HG03469 (cell line): Measurements from ENCODE around the gene CBX6.

ENCODE experiments used
- ATAC-seq: cut with Tn5 transposase; IDR thresholded peaks from one replicate; pipeline ENCODE4 v1.9.1; 2021; ENCODE audit warnings: mild to moderate bottlenecking, moderate library complexity, moderate number of reproducible peaks; ENCODE audit not compliant: unreplicated experiment

CBX6 gene

DNA sequence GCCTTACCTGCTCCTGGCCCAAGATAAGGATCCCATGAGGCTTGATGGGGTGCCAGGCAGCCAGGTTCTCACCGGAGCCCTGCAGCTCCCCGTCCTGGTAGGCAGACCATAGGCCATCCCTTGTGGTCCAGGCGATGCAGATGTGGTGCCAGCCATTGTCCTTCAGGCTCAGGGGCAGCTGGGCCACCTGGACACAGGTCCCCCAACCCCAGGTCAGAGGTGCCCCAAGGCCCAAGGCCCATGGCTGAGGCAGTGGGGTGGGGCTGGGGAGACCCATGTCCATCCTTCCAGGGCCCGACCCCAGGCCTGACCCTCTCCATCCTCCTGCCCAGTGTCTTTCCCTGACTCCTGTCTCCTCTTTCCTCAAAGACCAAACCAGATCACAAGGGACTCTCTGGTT lies 48.9 kb downstream of the CBX6 start:
- no peak for ATAC-seq

DNA sequence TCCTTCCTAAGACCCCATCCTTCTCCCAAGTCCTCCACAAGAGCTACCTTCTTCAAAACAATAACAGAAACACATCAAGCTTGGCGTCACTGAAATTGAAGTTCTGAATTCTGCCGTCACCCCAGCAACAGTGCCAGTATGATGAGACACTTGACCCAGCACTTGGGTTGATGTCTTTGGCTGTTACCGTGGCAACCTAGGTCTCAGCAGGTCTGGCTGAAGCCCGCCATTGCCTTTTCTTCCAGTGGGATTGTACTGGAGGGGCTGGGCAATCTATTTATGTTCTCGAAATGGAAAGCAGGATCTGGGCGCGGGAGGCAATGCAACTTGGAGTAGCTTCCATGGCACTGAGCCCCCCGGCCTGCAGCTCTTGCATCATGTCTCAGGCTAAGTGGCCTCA lies 52.0 kb downstream of the CBX6 start:
- no peak for ATAC-seq

DNA sequence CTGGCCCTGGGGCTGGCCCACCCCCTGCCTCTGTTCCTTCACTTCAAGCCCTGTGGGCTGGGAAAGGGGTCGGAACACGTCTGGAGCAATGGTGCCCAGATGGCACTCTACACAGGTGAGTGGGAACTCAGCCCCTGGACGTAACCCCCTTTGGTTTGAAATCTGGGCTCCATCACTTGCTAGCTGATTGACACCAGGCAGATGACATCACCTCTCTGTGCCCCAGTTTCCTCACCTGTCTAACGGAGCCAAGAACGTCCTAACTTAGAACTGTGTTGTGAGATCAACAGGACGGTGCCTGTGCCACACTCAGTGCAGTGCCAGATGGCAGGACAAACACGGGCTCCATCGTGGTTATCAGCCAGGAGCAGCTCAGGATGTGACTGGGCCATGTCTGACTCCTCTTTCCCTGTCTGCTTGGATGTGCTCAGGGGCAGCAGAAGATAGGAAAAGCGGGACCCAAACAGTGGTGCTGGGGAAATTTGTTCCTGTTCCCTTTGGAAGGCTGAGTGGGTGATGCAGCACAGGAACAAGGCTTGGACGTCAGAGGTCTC lies 52.6 kb downstream of the CBX6 start:
- ATAC-seq, result no peak

- no peak for ATAC-seq
Observed at GRCh38 chr22:38817196-38817595, 54.8 kb downstream of the CBX6 start.

DNA sequence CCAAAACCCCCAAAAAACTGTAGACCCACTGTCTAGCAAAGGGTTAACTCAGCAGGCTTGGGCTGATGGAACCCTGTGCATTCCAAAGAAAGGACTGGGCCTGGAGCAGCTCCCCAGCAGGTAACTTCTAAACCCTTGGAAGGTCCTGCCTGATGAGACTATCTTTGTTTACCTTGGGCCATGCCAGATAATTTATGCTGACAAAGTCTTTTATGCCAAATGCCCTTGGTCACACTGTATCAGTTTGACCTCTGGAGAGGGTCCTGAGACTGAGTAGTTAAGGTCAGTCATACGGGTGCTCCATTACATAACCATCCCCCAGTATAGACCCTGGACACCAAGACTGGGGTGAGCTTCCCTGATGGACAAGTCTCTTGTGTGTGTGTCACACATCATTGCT lies 56.2 kb downstream of the CBX6 start:
- ATAC-seq, result no peak
